Measurements from ENCODE around the gene ADGRG2.

- TF ChIP-seq CTCF (IDR thresholded peaks at IDR 0.05) (no peak), POLR2A (IDR thresholded peaks at IDR 0.05) (no peak)
Observed at GRCh38 chrX:19100586-19100985, 21.7 kb downstream of the ADGRG2 start.
